ENCODE measurements around the gene HAUS2.
A peak's percentile ranks its signal among the peaks of the same experiment; 100 is the strongest.
"Not testable (repeated sequence)": the region's sequence is repeated elsewhere in the genome, so short reads cannot be mapped to it uniquely, and the experiment has no call there.

The HAUS2 gene

DNA sequence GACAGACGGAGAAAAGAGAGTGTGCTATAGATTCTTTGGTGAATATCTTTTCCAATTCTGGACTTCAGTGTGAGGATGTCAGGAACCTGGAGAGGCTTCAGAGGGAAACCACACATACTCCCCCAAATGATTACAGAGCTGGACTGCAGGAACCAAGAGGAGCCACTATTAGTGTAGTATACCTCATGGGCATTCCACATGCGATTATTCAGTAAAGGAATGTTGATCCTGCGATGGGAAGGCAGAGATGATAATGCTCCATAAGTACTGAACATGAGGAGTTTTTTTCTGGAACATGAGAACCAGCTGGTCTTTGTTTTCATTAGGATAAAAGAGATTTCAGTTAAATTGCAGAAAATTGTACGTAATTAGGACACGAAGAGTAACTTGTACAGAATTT, 45.5 kb downstream of the HAUS2 start:
- no peak overlapping the region for H3K4me3 ChIP-seq (ENCODE audit: low read length)
- TF ChIP-seq, protein P1, sequence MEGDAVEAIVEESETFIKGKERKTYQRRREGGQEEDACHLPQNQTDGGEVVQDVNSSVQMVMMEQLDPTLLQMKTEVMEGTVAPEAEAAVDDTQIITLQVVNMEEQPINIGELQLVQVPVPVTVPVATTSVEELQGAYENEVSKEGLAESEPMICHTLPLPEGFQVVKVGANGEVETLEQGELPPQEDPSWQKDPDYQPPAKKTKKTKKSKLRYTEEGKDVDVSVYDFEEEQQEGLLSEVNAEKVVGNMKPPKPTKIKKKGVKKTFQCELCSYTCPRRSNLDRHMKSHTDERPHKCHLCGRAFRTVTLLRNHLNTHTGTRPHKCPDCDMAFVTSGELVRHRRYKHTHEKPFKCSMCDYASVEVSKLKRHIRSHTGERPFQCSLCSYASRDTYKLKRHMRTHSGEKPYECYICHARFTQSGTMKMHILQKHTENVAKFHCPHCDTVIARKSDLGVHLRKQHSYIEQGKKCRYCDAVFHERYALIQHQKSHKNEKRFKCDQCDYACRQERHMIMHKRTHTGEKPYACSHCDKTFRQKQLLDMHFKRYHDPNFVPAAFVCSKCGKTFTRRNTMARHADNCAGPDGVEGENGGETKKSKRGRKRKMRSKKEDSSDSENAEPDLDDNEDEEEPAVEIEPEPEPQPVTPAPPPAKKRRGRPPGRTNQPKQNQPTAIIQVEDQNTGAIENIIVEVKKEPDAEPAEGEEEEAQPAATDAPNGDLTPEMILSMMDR (conservative IDR thresholded peaks at IDR 0.05; ENCODE audit: low read length) = no peak
- no peak for DNase-seq (ENCODE audit: low read depth)

DNA sequence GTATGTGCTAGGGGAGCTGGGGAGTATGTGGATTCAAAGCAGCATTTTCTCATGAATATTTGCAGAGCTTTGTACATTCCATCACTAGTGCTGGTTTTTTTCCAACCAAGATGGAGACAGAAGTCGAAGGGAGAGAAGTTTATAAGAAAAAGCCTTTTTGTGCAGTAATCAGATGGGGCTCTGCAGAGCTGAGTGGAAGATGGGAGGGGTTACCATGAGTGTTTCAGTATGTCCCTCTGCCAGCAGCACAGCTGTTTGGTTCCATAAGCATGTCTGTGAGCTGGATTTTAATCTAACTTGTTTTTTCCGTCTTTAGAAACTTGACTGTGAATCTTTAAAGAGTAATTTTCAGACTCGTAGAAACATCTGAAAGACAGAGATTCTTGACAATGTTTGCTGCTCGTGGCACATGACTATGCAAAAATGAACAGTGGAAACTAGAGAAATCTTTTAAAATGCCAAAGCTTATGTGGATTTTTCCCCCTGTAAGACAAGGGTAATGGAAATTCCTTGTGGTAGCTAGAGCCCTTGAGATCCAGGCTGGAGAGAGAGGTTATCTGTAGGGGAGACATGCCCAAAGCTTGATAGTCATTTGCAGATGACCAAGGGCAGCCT, 47.1 kb downstream of the HAUS2 start:
- TF ChIP-seq, protein P1 (conservative IDR thresholded peaks at IDR 0.05; ENCODE audit: low read length) = no peak
- peak; percentile 48 for DNase-seq (ENCODE audit: low read depth)
- H3K4me3 ChIP-seq (ENCODE audit: low read length) = no peak overlapping the region

DNA sequence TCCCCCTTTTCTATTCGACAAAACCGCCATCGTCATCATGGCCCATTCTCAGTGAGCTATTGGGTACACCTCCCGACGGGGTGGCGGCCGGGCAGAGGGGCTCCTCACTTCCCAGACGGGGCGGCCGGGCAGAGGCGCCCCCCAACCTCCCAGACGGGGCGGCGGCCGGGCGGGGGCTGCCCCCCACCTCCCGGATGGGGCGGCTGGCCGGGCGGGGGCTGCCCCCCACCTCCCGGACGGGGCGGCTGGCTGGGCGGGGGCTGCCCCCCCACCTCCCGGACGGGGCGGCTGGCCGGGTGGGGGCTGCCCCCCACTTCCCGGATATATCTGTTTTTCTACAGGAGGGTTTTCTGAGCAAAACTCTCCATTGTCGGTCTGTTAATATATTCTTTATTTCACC, 52.7 kb downstream of the HAUS2 start:
- not testable (repeated sequence) for H3K4me3 ChIP-seq (ENCODE audit: low read length); DNase-seq (ENCODE audit: low read depth)

DNA sequence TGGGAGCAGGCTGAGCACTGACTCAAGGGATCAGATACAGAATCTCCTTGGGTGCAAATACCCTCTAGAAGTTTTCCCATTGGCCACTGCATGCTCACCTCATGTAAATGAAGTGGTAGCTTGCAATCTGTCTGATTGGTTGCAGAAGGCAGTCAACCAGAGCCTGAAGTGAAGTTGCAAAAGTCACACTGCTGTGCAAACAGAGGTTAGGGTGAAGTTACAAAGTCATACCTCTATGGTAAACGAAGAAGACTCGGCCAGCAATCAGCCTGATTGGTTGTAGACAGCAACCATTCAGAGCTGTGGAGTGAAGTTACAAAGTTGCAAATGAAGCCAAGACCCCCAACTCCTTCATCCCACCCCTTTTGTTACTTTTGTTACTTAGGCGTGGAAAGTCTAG, 53.9 kb downstream of the HAUS2 start:
- TF ChIP-seq, protein P1 (conservative IDR thresholded peaks at IDR 0.05; ENCODE audit: low read length) = no peak
- H3K4me3 ChIP-seq (ENCODE audit: low read length) = no peak overlapping the region
- DNase-seq (ENCODE audit: low read depth) = no peak

DNA sequence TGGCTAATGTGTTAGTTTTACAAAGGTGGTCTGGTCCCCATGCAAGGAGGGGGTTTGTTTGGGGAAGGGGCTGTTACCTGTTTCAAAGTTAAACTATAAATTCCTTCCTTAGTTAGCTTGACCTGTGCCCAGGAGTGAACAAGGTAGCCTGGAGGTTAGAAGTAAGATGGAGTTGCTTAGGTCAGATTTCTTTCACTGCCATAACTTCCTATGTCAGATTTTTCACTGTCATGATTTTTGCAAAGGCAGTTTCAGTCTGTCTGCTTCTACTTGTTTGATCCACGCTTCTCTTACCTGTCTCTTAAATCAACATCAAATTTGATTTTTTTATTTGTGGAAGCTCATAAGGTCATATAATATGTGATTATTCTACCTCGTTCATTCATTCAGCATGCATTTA, 55.3 kb downstream of the HAUS2 start:
- TF ChIP-seq, protein P1 (conservative IDR thresholded peaks at IDR 0.05; ENCODE audit: low read length) = no peak
- no peak overlapping the region for H3K4me3 ChIP-seq (ENCODE audit: low read length)
- DNase-seq (ENCODE audit: low read depth) = no peak

DNA sequence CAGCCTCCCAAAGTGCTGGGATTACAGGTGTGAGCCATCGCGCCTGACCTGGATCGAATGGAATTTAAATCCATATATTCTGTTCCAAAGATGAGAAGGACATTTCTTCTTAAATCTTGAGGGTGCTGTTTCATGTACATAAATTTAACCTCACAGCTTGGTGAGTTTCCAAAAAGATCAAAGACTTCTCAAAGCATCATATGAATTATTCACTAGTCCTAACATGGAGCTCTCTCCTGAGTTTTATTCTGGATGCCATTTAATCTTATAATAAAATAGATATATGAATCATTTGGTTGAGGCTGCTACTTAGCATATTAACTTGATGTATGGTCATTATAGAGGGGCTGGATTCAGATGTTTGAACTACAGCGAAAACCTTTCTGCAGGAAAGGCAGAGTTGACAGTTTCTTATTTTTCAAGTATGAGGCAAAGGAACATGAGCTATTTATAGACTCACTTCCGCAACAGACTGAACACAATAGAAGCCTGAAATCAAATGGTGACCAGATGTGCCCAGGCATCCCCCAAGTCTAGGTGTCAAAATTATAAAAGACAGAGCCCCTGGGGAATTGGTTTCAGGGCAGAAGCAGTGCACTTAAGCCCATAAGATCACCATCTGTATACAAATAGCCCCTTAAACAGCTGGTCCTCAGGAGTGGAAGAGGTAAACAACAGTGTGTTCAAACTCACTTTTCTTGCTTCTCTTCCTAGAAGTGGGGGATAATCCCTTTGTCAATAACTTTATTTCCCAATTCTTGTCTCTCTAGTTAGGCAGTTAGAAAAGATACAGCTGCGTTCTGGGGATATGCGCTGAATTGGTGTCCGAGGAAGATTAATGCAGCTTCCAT, 56.5 kb downstream of the HAUS2 start:
- TF ChIP-seq, protein P1 (conservative IDR thresholded peaks at IDR 0.05; ENCODE audit: low read length) = no peak
- peak; percentile 65 for DNase-seq (ENCODE audit: low read depth)
- no peak overlapping the region for H3K4me3 ChIP-seq (ENCODE audit: low read length)

DNA sequence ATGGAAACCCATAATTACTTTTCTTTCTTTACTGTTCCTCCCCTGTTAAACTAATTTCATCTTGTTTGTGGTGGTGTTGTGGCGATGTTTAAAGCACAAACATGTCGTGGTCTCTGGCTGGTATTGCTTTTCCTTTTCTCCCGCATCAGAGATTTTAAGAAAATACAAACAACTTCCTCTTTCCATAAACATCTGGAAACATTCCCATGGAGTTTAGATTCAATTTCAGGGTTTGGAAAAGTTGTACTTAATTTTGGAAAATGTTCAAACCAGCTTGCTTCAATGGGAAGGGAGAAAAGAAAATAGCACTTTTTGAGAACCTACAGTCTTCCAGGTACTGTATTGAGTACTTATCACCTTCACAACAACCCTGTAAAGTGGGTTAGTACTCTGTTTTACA, 57.2 kb downstream of the HAUS2 start:
- no peak for DNase-seq (ENCODE audit: low read depth)

More for the DNA sequence above, 57.2 kb downstream of the HAUS2 start:
- H3K4me3 ChIP-seq (ENCODE audit: low read length) = no peak overlapping the region
- TF ChIP-seq, protein P1 (conservative IDR thresholded peaks at IDR 0.05; ENCODE audit: low read length) = no peak
